ENCODE data around the gene DNAL1.
"Not testable (repeated sequence)": the region's sequence is repeated elsewhere in the genome, so short reads cannot be mapped to it uniquely, and the experiment has no call there.

The DNAL1 gene

GRCh38 chr14:73645248-73645610, 443 bp downstream of the DNAL1 start:
- DNase-seq: no peak

GRCh38 chr14:73651005-73651404, 6.2 kb downstream of the DNAL1 start:
- no peak for DNase-seq

- no peak for DNase-seq
These were observed 11.1 kb downstream of the DNAL1 start for GRCh38 chr14:73655851-73656250.

- not testable (repeated sequence) for DNase-seq
These were observed 14.4 kb downstream of the DNAL1 start for GRCh38 chr14:73659202-73659601.

- DNase-seq: no peak
These were observed 15.7 kb downstream of the DNAL1 start for GRCh38 chr14:73660511-73660910.

- DNase-seq: no peak
These were observed 17.1 kb downstream of the DNAL1 start for GRCh38 chr14:73661872-73662271.

- DNase-seq: no peak
These were observed 17.7 kb downstream of the DNAL1 start for GRCh38 chr14:73662487-73662943.

- no peak for DNase-seq
These were observed 18.9 kb downstream of the DNAL1 start for GRCh38 chr14:73663548-73664212.

- no peak for DNase-seq
These were observed 20.3 kb downstream of the DNAL1 start for GRCh38 chr14:73665130-73665529.

GRCh38 chr14:73666583-73666982, 21.8 kb downstream of the DNAL1 start:
- no peak for DNase-seq

GRCh38 chr14:73667854-73668253, 23.1 kb downstream of the DNAL1 start:
- DNase-seq: no peak

- no peak for DNase-seq
These were observed 30.2 kb downstream of the DNAL1 start for GRCh38 chr14:73674986-73675385.

- no peak for DNase-seq
These were observed 33.9 kb downstream of the DNAL1 start for GRCh38 chr14:73678698-73679097.

- no peak for DNase-seq
These were observed 36.0 kb downstream of the DNAL1 start for GRCh38 chr14:73680821-73681220.

GRCh38 chr14:73684627-73685026, 39.8 kb downstream of the DNAL1 start:
- no peak for DNase-seq

GRCh38 chr14:73685328-73685727, 40.5 kb downstream of the DNAL1 start:
- DNase-seq: no peak

GRCh38 chr14:73686901-73687300, 42.1 kb downstream of the DNAL1 start:
- no peak for DNase-seq

GRCh38 chr14:73694083-73694482, 49.3 kb downstream of the DNAL1 start:
- DNase-seq: no peak

GRCh38 chr14:73695082-73695481, 50.3 kb downstream of the DNAL1 start:
- no peak for DNase-seq

GRCh38 chr14:73695997-73696396, 51.2 kb downstream of the DNAL1 start:
- DNase-seq: peak; percentile 56

GRCh38 chr14:73696466-73697400, 51.9 kb downstream of the DNAL1 start:
- peak; percentile 87 for DNase-seq

- peak; percentile 23 for DNase-seq
These were observed 55.5 kb downstream of the DNAL1 start for GRCh38 chr14:73700325-73700724.

- not testable (repeated sequence) for DNase-seq
These were observed 63.3 kb downstream of the DNAL1 start for GRCh38 chr14:73708076-73708475.

GRCh38 chr14:73709904-73710469, 65.2 kb downstream of the DNAL1 start:
- no peak for DNase-seq
